Transverse colon (tissue), 4 donors: Measurements from ENCODE around the gene KLF11. TPM values are rescaled to one million over a fixed set of nuclear protein-coding genes. Genes with fewer than 3 reads are reported as not detected.

Experiments used
- DNase-seq: peaks from one replicate; pipeline ENCODE4 v3.0.0-alpha.2; 2019
- H3K27ac ChIP-seq, 4 donors: fragments of 200-600 bp; sonication (generic); 2 replicates each; pipeline ENCODE4 v1.5.1; 2016 to 2018; ENCODE audit warnings: inconsistent platforms in 4 of 4
- H3K27me3 ChIP-seq: fragments of 200-600 bp; sonication (generic); 2 replicates; pipeline ENCODE4 v1.5.1; 2017; ENCODE audit warnings: inconsistent platforms
- H3K36me3 ChIP-seq, 4 donors: fragments of 200-600 bp; sonication (generic); 2 replicates each; pipeline ENCODE4 v1.5.1; 2017 to 2019; ENCODE audit warnings: inconsistent platforms in 4 of 4
- H3K4me1 ChIP-seq, 4 donors: fragments of 200-600 bp; sonication (generic); 2 replicates each; pipeline ENCODE4 v1.5.1; 2017 to 2020; ENCODE audit warnings: inconsistent platforms in 4 of 4
- H3K4me3 ChIP-seq, 4 donors: fragments of 200-600 bp; sonication (generic); 1 replicate in 1 of 4; 2 replicates in 3 of 4; pipeline versions ENCODE4 v1.5.1 to v1.6.1; 2017 to 2019; ENCODE audit warnings: inconsistent platforms in 4 of 4
- H3K9me3 ChIP-seq, 2 donors: fragments of 200-600 bp; sonication (generic); 2 replicates each; pipeline ENCODE4 v1.5.1; 2017 to 2019; ENCODE audit warnings: inconsistent platforms in 2 of 2
- EP300 ChIP-seq: sonication (generic); formaldehyde crosslinking; IDR thresholded peaks from one replicate; pipeline ENCODE4 v1.6.1; 2017; ENCODE audit warnings: antibody characterized with exemption, low read depth
- POLR2A ChIP-seq: fragments of 450-650 bp; IDR thresholded peaks from one replicate; pipeline ENCODE4 v1.6.1; 2016; ENCODE audit warnings: antibody characterized with exemption, mild to moderate bottlenecking, moderate library complexity
- POLR2AphosphoS5 ChIP-seq, 3 donors: sonication (generic); formaldehyde crosslinking; IDR thresholded peaks; one replicate each; pipeline ENCODE4 v1.6.1; 2016; ENCODE audit warnings: antibody characterized with exemption in 3 of 3
- WGBS, 2 donors: methylation state at CpG; one replicate each; pipeline ENCODE4 v1.1.5; 2018; ENCODE audit warnings: low coverage in 1 of 2; 5-methylcytosine and 5-hydroxymethylcytosine counted together
- in situ Hi-C, 4 donors: fragments of 200-750 bp; cut with MboI; loops; one replicate each; pipeline versions ENCODE4 v1.15.0 to v1.15.1; 2017; ENCODE audit warnings: low sequenced_read_pairs in 3 of 4, low pct_ligation_motif_present in 1 of 4, low pct_unique_long_range_greater_than_20kb in 1 of 4
- intact Hi-C: fragments of 100-400 bp; cut with DNase I; formaldehyde crosslinking; loops from one replicate; pipeline ENCODE4 v1.15.1; 2023; ENCODE audit warnings: low total_unique reads
- total RNA-seq, 4 donors: library from RNA; depleted of rRNA; stranded (reverse); fragments of >200 nt; gene quantifications; one replicate each; pipeline ENCODE4 v1.1.0, GENCODE V29; 2016
- TF ChIP-seq, protein P1 (sequence below), 5 experiments: fragments of 200-600 bp in 3 of 5; fragments of 450-650 bp in 2 of 5; sonication (generic) in 3 of 5; IDR thresholded peaks; 1 replicate in 2 of 5; 2 replicates in 3 of 5; pipeline ENCODE4 v1.5.1; 2016 to 2017; ENCODE audit warnings: antibody characterized with exemption in 5 of 5, inconsistent platforms in 3 of 5, mild to moderate bottlenecking in 2 of 5, moderate library complexity in 1 of 5

The KLF11 gene
- total RNA-seq, 4 donors from 2014 or later = 6.6 to 17.0 (median 10.5) TPM

- WGBS, 2 donors = 78 to 80% methylated on average over 2 to 6 of the region's 10 CpGs
- Histone ChIP-seq H3K4me3 (no peak overlapping the region), H3K9me3 (no peaks in the 10 kb centered on the region), H3K4me1 (peaks cover 0 to under 1% (median under 1%) of the 10 kb centered on the region in 4 donors), H3K36me3 (no peaks in the 10 kb centered on the region), H3K27me3 (no peaks in the 10 kb centered on the region), H3K27ac (no peak overlapping the region)
- intact Hi-C loops = no loop called here
- in situ Hi-C loops = loop anchor here in 1 of 4 donors (25.0 kb wide), 1 partner anchor 251 kb away; no protein-coding TSS in a partner anchor
- DNase-seq = no peak
- no peak for TF ChIP-seq POLR2A
- TF ChIP-seq, protein P1, sequence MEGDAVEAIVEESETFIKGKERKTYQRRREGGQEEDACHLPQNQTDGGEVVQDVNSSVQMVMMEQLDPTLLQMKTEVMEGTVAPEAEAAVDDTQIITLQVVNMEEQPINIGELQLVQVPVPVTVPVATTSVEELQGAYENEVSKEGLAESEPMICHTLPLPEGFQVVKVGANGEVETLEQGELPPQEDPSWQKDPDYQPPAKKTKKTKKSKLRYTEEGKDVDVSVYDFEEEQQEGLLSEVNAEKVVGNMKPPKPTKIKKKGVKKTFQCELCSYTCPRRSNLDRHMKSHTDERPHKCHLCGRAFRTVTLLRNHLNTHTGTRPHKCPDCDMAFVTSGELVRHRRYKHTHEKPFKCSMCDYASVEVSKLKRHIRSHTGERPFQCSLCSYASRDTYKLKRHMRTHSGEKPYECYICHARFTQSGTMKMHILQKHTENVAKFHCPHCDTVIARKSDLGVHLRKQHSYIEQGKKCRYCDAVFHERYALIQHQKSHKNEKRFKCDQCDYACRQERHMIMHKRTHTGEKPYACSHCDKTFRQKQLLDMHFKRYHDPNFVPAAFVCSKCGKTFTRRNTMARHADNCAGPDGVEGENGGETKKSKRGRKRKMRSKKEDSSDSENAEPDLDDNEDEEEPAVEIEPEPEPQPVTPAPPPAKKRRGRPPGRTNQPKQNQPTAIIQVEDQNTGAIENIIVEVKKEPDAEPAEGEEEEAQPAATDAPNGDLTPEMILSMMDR (IDR thresholded peaks at IDR 0.05) = no peak
- TF ChIP-seq POLR2AphosphoS5 (IDR thresholded peaks at IDR 0.05) = no peak
- TF ChIP-seq EP300 = no peak
These were observed 19.6 kb downstream of the KLF11 start for GRCh38 chr2:10062931-10063365.

GRCh38 chr2:10063566-10063965 is 20.2 kb downstream of the KLF11 start:
- no peak for DNase-seq
- 96% methylated on average over 8 of the region's 9 CpGs; no CpG with 5 or more reads in 1 of the 2 donors for WGBS, 2 donors
- no peak for TF ChIP-seq EP300
- TF ChIP-seq POLR2A = no peak
- TF ChIP-seq, protein P1 (IDR thresholded peaks at IDR 0.05) = no peak
- no peak for TF ChIP-seq POLR2AphosphoS5 (IDR thresholded peaks at IDR 0.05)
- Histone ChIP-seq H3K27ac (no peak overlapping the region), H3K36me3 (no peaks in the 10 kb centered on the region), H3K27me3 (no peaks in the 10 kb centered on the region), H3K4me1 (no peaks in the 10 kb centered on the region), H3K4me3 (no peak overlapping the region), H3K9me3 (no peaks in the 10 kb centered on the region)
- in situ Hi-C loops = loop anchor here in 1 of 4 donors (25.0 kb wide), 1 partner anchor 251 kb away; no protein-coding TSS in a partner anchor
- intact Hi-C loops = no loop called here

DNA sequence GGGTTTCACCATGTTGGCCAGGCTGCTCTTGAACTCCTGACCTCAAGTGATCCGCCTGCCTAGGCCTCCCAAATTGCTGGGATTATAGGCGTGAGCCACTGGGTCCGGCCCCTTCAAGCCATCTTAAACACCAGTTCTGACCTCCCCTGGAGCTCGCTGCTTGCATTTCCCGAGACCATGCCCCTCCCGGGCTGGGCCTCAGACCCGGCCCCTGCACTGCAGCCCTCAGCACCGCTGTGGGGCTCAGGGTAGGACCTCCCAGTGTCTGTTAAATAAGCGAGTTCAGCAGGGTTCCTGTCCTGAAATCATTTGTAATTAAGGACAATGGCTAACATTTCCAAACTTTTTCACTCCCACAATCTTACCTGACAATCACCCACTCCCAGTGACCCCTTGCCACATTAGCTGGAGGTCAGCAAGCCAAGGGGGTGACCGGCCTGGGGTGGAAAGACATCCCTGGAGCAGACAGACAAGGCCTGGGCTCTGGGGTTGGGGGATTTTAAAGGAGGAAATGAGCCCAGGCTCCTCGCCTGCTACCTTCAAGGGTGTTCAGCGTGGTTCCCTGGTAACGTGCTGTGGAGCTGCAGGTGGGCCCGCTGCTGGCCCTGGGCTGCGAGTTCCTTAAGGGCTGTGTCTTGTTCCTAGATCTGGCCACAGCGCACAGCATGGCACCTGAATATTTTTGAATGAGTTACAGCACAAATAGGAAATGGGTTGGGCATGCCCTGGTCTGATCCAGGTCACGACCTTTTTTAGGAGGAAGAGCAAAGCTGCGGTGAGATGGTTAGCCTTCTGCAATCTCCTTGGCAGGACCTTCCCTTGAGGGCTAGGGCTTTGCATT is 21.8 kb downstream of the KLF11 start:
- WGBS, 2 donors = 87 to 100% methylated on average over 2 to 18 of the region's 18 CpGs
- intact Hi-C loops (no loop called here), in situ Hi-C loops (loop anchor here in 1 of 4 donors (25.0 kb wide), 1 partner anchor 253 kb away; no protein-coding TSS in a partner anchor)
- no peak for TF ChIP-seq EP300
- TF ChIP-seq POLR2AphosphoS5 (IDR thresholded peaks at IDR 0.05) = no peak
- TF ChIP-seq, protein P1 (IDR thresholded peaks at IDR 0.05) = no peak
- no peak for TF ChIP-seq POLR2A
- no peak for DNase-seq
- no peaks in the 10 kb centered on the region for H3K36me3 ChIP-seq
- no peak overlapping the region for H3K27ac ChIP-seq
- H3K4me3 ChIP-seq = no peak overlapping the region
- no peaks in the 10 kb centered on the region for H3K4me1 ChIP-seq
- no peaks in the 10 kb centered on the region for H3K27me3 ChIP-seq
- no peaks in the 10 kb centered on the region for H3K9me3 ChIP-seq

- TF ChIP-seq POLR2AphosphoS5 (IDR thresholded peaks at IDR 0.05) (no peak), EP300 (no peak), POLR2A (no peak)
- TF ChIP-seq, protein P1 (IDR thresholded peaks at IDR 0.05) = no peak
- DNase-seq = no peak
- WGBS, 2 donors = 86% methylated on average over 6 of the region's 6 CpGs; no CpG with 5 or more reads in 1 of the 2 donors
- H3K27ac ChIP-seq = no peak overlapping the region
- H3K27me3 ChIP-seq = no peaks in the 10 kb centered on the region
- no peaks in the 10 kb centered on the region for H3K36me3 ChIP-seq
- intact Hi-C loops = no loop called here
- H3K9me3 ChIP-seq = no peaks in the 10 kb centered on the region
- in situ Hi-C loops = loop anchor here in 1 of 4 donors (25.0 kb wide), 1 partner anchor 253 kb away; no protein-coding TSS in a partner anchor
- no peaks in the 10 kb centered on the region for H3K4me1 ChIP-seq
- no peak overlapping the region for H3K4me3 ChIP-seq
These were observed 22.4 kb downstream of the KLF11 start for GRCh38 chr2:10065773-10066055.
